ENCODE results near the gene ATP4A.

The ATP4A gene

DNA sequence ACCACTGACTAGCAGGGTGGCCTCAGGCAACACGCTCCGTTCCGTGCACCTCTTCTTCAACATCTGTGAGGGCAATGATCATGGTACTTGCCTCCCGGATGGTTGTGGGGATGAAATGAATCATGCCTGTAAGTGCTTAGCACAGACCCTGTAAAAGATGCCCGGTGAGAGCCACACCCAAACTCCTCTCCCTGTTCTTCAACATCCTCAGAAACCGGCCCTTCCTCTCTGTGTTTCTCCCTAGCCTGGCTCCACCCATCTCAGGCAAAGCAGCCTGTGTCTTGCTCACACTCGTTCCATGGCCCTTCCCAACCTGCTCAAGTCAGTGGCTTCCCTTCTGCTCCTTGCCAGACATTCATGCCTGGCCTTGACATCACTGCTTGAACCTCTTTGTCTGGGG, 44.2 kb downstream of the ATP4A start:
- H3K27ac ChIP-seq, result no peak overlapping the region
- no peak for TF ChIP-seq ZFX (IDR thresholded peaks at IDR 0.05; ENCODE audit: borderline replicate concordance)
- TF ChIP-seq, protein P1, sequence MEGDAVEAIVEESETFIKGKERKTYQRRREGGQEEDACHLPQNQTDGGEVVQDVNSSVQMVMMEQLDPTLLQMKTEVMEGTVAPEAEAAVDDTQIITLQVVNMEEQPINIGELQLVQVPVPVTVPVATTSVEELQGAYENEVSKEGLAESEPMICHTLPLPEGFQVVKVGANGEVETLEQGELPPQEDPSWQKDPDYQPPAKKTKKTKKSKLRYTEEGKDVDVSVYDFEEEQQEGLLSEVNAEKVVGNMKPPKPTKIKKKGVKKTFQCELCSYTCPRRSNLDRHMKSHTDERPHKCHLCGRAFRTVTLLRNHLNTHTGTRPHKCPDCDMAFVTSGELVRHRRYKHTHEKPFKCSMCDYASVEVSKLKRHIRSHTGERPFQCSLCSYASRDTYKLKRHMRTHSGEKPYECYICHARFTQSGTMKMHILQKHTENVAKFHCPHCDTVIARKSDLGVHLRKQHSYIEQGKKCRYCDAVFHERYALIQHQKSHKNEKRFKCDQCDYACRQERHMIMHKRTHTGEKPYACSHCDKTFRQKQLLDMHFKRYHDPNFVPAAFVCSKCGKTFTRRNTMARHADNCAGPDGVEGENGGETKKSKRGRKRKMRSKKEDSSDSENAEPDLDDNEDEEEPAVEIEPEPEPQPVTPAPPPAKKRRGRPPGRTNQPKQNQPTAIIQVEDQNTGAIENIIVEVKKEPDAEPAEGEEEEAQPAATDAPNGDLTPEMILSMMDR (IDR thresholded peaks at IDR 0.05), result no peak

DNA sequence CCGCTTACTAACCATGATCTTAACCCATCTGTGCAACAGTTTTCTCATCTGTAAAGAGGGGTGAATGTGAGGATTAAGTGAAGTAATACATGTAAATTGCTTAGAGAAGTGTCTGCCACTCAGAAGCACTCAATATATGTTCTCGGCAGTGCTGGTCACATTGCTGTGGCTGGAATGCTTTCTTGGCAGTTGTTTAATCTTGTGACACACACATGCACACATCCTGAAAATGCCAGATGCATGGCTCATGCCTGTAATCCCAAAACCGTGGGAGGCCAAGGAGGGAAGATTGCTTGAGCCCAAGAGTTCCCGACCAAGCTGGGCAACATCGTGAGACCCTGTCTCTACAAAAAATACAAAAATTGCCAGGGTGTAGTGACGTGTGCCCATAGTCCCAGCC, 45.1 kb downstream of the ATP4A start:
- no peak overlapping the region for H3K27ac ChIP-seq
- TF ChIP-seq, protein P1 (IDR thresholded peaks at IDR 0.05), result no peak
- no peak for TF ChIP-seq ZFX (IDR thresholded peaks at IDR 0.05; ENCODE audit: borderline replicate concordance)

DNA sequence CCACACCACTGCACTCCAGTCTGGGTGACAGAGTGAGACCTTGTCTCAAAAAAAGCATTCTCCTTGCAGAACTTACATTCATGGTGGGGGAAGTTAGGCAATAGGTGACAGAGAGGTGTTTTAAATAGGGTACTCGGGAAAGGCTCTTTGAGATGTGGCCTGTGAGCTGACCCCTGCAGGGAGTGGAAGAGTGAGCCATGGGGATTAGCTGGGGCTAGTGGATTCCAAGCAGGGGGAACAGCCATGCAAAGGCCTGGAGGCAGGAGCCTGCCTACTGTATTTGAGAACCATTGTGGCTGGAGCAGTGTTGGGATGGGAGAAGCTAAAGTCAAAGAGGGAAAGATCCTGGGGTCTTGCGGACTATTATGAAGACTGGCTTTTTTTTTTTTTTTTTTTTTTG, 46.1 kb downstream of the ATP4A start:
- no peak for TF ChIP-seq ZFX (IDR thresholded peaks at IDR 0.05; ENCODE audit: borderline replicate concordance)
- TF ChIP-seq, protein P1 (IDR thresholded peaks at IDR 0.05), result no peak
- no peak overlapping the region for H3K27ac ChIP-seq

DNA sequence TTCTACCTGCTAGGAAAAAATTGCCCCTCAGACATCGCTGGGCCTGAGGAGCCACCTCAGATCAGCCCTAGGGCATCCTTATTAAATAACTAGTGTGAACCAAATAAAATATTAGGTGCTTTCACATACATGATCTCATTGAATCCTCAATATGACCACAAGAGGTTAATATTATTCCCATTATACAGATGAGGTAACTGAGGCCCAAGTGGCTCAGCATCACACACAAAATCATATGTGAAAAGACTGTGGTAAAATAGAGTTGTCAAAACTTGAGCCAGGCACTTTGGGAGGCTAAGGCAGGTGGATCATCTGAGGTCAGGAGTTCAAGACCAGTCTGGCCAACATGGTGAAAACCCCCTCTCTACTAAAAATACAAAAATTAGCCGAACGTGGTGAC, 47.1 kb downstream of the ATP4A start:
- H3K27ac ChIP-seq, result no peak overlapping the region
- TF ChIP-seq, protein P1 (IDR thresholded peaks at IDR 0.05), result no peak
- no peak for TF ChIP-seq ZFX (IDR thresholded peaks at IDR 0.05; ENCODE audit: borderline replicate concordance)

DNA sequence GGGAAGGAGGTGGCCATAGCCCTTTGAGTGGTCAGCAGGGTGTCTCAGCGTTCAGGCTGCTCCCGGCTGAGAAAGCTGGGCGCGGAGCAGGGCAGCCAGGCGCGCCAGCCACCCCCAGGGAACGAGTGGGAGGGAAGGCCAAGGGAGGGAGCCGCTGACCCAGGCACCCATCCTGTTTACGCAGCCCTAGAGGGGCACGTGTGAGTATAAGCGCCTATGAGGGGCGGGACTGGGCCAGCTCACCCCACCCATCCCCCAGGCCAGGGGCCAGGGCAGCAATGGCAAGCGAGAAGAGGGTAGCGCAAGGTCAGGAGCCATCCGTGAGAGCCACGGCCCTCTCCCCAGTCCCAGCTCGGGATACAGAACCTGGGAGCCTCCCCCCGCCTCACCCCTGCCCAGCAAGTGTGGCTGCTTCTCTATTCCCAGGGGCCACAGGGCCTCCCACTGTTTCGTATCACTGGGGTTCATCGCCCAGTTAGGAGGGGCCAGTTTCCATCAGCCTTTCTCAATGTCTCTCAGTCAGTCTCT, 49.1 kb downstream of the ATP4A start:
- no peak for TF ChIP-seq ZFX (IDR thresholded peaks at IDR 0.05; ENCODE audit: borderline replicate concordance)
- TF ChIP-seq, protein P1 (IDR thresholded peaks at IDR 0.05), result no peak
- no peak overlapping the region for H3K27ac ChIP-seq

DNA sequence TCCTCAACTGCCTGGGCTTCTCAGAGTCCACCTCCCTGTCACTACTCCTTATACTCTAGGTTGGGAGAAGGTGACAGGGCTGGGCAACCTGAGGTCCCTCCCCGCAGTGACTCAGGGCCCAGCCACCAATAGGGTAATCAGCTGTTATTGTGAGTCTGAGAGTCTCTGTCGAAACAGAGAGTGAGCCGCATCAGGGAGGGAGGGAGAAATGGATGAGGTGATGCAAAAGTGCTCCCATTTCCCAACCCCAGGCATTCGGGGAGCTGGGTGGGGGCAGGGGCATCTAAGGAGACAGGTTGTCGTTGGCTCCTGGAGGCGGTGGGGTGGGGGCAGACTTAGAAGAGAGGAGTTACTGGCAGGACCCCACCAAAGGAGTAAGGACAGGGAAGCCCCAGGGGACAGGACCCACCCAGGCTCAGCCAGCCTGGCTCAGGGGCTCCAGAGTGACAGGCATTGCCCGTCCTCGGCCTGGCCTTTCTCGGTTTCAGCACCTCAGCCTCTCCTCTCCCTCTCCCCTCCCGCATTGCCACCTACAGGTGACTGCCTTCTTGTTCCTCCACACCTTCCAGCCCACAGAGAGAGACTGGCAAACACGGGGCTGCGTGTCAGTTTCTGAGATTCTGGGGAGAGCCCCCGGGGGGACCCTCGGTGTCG, 49.7 kb downstream of the ATP4A start, which contains the start of gene DMKN:
TSS of gene DMKN (minus strand) at position 22 of the 654 bp plus-strand sequence. CDS start 174 bp downstream, outside the sequence.
- no peak within 1 kb of the TSS for H3K27ac ChIP-seq
- TF ChIP-seq ZFX (IDR thresholded peaks at IDR 0.05; ENCODE audit: borderline replicate concordance), result no peak
- TF ChIP-seq, protein P1 (IDR thresholded peaks at IDR 0.05), result peak; percentile 15; the same call in 1 of the 2 replicates
